Measurements from ENCODE around the gene MAGEC2. TPM values are rescaled to one million over a fixed set of nuclear protein-coding genes. Genes with fewer than 3 reads are reported as not detected.
A peak's percentile ranks its signal among the peaks of the same experiment; 100 is the strongest.

MAGEC2 gene
- polyA plus RNA-seq, 1 donor (not counting 4 experiments of a cell fraction or from before 2014, with no cell fraction given) = not detected

GRCh38 chrX:142251202-142251601 lies 46.1 kb upstream of the MAGEC2 start:
- Histone ChIP-seq H3K4me3 (ENCODE audit: control insufficient read depth in 2 of 3, extremely low read depth in 1 of 3, insufficient read depth in 2 of 3, low read depth in 1 of 3, low read length in 3 of 3) (no peak overlapping the region), H3K79me2 (ENCODE audit: control insufficient read depth, insufficient read depth, low read length) (no peaks in the 10 kb centered on the region), H3K9me3 (ENCODE audit: control insufficient read depth, low read depth, low read length) (peaks cover 3% of the 10 kb centered on the region), H3K4me1 (ENCODE audit: control insufficient read depth, extremely low read depth, insufficient read depth, low read length) (peaks cover 20% of the 10 kb centered on the region), H3K27ac (ENCODE audit: control insufficient read depth, insufficient read depth, low read length) (peak overlapping the region; percentile 86), H4K20me1 (ENCODE audit: control insufficient read depth, extremely low read depth, insufficient read depth, low read length) (no peaks in the 10 kb centered on the region), H3K9me1 (ENCODE audit: control insufficient read depth, extremely low read depth, insufficient read depth, low read length) (no peaks in the 10 kb centered on the region), H3K36me3 (ENCODE audit: control insufficient read depth in 2 of 2, extremely low read depth in 1 of 2, insufficient read depth in 2 of 2, low read length in 2 of 2) (no peaks in the 10 kb centered on the region), H3K9ac (ENCODE audit: control insufficient read depth, extremely low read depth, insufficient read depth, low read length) (peak overlapping the region; percentile 39), H3K4me2 (ENCODE audit: control insufficient read depth, extremely low read depth, insufficient read depth, low read depth, low read length) (peak overlapping the region; percentile 56), H3K27me3 (ENCODE audit: control insufficient read depth, extremely low read depth, insufficient read depth, low read length) (no peaks in the 10 kb centered on the region), H2AFZ (ENCODE audit: control insufficient read depth, low read length) (peak overlapping the region; percentile 57)
- dilution Hi-C loops (cut with MboI; ENCODE audit: extremely low pct_ligation_motif_present, low sequenced_read_pairs) = no loop called here
- FAIRE-seq (no peak), DNase-seq (ENCODE audit: low read depth, low spot score) (no peak)
- TF ChIP-seq CTCF (optimal IDR thresholded peaks at IDR 0.05 in 1 of 3, IDR thresholded peaks at IDR 0.05 in 1 of 3, conservative IDR thresholded peaks at IDR 0.05 in 1 of 3; ENCODE audit: extremely low read depth in 1 of 3, insufficient read depth in 2 of 3, low read length in 3 of 3) (no peak), EZH2 (IDR thresholded peaks at IDR 0.05; ENCODE audit: low read length) (no peak)

- Histone ChIP-seq H3K9me3 (ENCODE audit: control insufficient read depth, low read depth, low read length) (peaks cover 3% of the 10 kb centered on the region), H3K79me2 (ENCODE audit: control insufficient read depth, insufficient read depth, low read length) (no peaks in the 10 kb centered on the region), H4K20me1 (ENCODE audit: control insufficient read depth, extremely low read depth, insufficient read depth, low read length) (no peaks in the 10 kb centered on the region), H3K27ac (ENCODE audit: control insufficient read depth, insufficient read depth, low read length) (peak overlapping the region; percentile 86), H3K4me3 (ENCODE audit: control insufficient read depth in 2 of 3, extremely low read depth in 1 of 3, insufficient read depth in 2 of 3, low read depth in 1 of 3, low read length in 3 of 3) (peak overlapping the region; percentile 15 to 55 (median 28)), H3K27me3 (ENCODE audit: control insufficient read depth, extremely low read depth, insufficient read depth, low read length) (no peaks in the 10 kb centered on the region), H3K4me2 (ENCODE audit: control insufficient read depth, extremely low read depth, insufficient read depth, low read depth, low read length) (peak overlapping the region; percentile 56), H3K9me1 (ENCODE audit: control insufficient read depth, extremely low read depth, insufficient read depth, low read length) (no peaks in the 10 kb centered on the region), H3K4me1 (ENCODE audit: control insufficient read depth, extremely low read depth, insufficient read depth, low read length) (peaks cover 20% of the 10 kb centered on the region), H3K9ac (ENCODE audit: control insufficient read depth, extremely low read depth, insufficient read depth, low read length) (peak overlapping the region; percentile 65), H3K36me3 (ENCODE audit: control insufficient read depth in 2 of 2, extremely low read depth in 1 of 2, insufficient read depth in 2 of 2, low read length in 2 of 2) (no peaks in the 10 kb centered on the region), H2AFZ (ENCODE audit: control insufficient read depth, low read length) (peak overlapping the region; percentile 57)
- dilution Hi-C loops (cut with MboI; ENCODE audit: extremely low pct_ligation_motif_present, low sequenced_read_pairs) = no loop called here
- DNase-seq (ENCODE audit: low read depth, low spot score) (peak; percentile 81), FAIRE-seq (peak; percentile 84)
- TF ChIP-seq EZH2 (IDR thresholded peaks at IDR 0.05; ENCODE audit: low read length) (no peak), CTCF (optimal IDR thresholded peaks at IDR 0.05 in 1 of 3, IDR thresholded peaks at IDR 0.05 in 1 of 3, conservative IDR thresholded peaks at IDR 0.05 in 1 of 3; ENCODE audit: extremely low read depth in 1 of 3, insufficient read depth in 2 of 3, low read length in 3 of 3) (no peak)
Observed at GRCh38 chrX:142250502-142250901, 45.4 kb upstream of the MAGEC2 start.

All from keratinocyte (primary cell).